Psoas muscle (tissue), 8 donors: ENCODE data around the gene SULT1A1. TPM values are rescaled to one million over a fixed set of nuclear protein-coding genes. Genes with fewer than 3 reads are reported as not detected.
"Not testable (repeated sequence)": the region's sequence is repeated elsewhere in the genome, so short reads cannot be mapped to it uniquely, and the experiment has no call there.

Experiments
- ATAC-seq, 4 donors: fragments of 200-7000 bp; cut with Tn5 transposase; one replicate each; pipeline ENCODE4 v1.9.1; 2020; ENCODE audit warnings: moderate library complexity in 3 of 4, mild to moderate bottlenecking in 2 of 4
- DNase-seq, 2 donors: peaks; one replicate each; pipeline ENCODE4 v3.0.0-alpha.2; 2020
- H3K27ac ChIP-seq: fragments of 200-600 bp; one replicate; pipeline ENCODE4 v1.8.0; 2022
- H3K27me3 ChIP-seq, 3 donors: fragments of 200-600 bp in 1 of 3; one replicate each; pipeline versions ENCODE4 v1.6.1 to v1.8.0; 2013 to 2022; ENCODE audit warnings: low read length in 2 of 3, mild to moderate bottlenecking in 2 of 3, moderate library complexity in 1 of 3; ENCODE audit not compliant: insufficient read depth in 3 of 3
- H3K36me3 ChIP-seq, 2 donors: fragments of 200-600 bp in 1 of 2; one replicate each; pipeline versions ENCODE4 v1.6.1 to v1.8.0; 2013 to 2022; ENCODE audit warnings: low read depth in 1 of 2, mild to moderate bottlenecking in 1 of 2, moderate library complexity in 1 of 2; ENCODE audit not compliant: insufficient read depth in 1 of 2
- H3K4me1 ChIP-seq: fragments of 200-600 bp; one replicate; pipeline ENCODE4 v1.8.0; 2022
- H3K4me3 ChIP-seq: fragments of 200-600 bp; one replicate; pipeline ENCODE4 v1.8.0; 2022; ENCODE audit warnings: mild to moderate bottlenecking
- H3K9me3 ChIP-seq: fragments of 200-600 bp; one replicate; pipeline ENCODE4 v1.8.0; 2022
- WGBS, 3 donors: extraction: QIAGEN DNeasy Blood & Tissue Kit; methylation state at CpG; one replicate each; pipeline versions ENCODE4 v1.1.6 to v1.1.7; 2013; 5-methylcytosine and 5-hydroxymethylcytosine counted together
- intact Hi-C, 2 donors: fragments of 100-400 bp; cut with DNase I; formaldehyde crosslinking; loops; one replicate each; pipeline versions ENCODE4 v1.11.0 to v1.14.2; 2022
- polyA plus RNA-seq, 3 donors: library from polyadenylated mRNA; stranded (reverse); fragments of 200-250 nt; gene quantifications; one replicate each; pipeline ENCODE4 v1.2.3, GENCODE V29; 2013
- total RNA-seq, 4 donors: library from RNA; stranded (reverse); fragmentation: NEBNext Ultra II Directional in 2 of 4; extraction: Animal tissue kit (Norgen Biotek cat#: 25700) in 2 of 4; gene quantifications; one replicate each; pipeline versions ENCODE4 v1.2.1 to v1.2.4, GENCODE V29; 2021 to 2023
- TF ChIP-seq, protein P1 (sequence below): fragments of 200-600 bp; IDR thresholded peaks from one replicate; pipeline ENCODE4 v1.8.0; 2022; ENCODE audit warnings: antibody characterized with exemption
- donor health status: healthy with polysubstance abuse.
- donor health status: DM: no; HTN: no; CAD: no; lungs with moderate emphysema.
- donor health status: Bipolar disorder and iron deficiency.
- donor health status: healthy.
- donor health status: DM: yes; HTN: yes; CAD: no.
- donor health status: DM: no; HTN: no; CAD: no.
- donor health status: DM: no; HTN: no; CAD: no.
- donor health status: DM: yes; HTN: yes; CAD: no.

The SULT1A1 gene
- total and polyA plus RNA-seq, 7 donors = 2.8 to 22.8 (median 8.1) TPM

DNA sequence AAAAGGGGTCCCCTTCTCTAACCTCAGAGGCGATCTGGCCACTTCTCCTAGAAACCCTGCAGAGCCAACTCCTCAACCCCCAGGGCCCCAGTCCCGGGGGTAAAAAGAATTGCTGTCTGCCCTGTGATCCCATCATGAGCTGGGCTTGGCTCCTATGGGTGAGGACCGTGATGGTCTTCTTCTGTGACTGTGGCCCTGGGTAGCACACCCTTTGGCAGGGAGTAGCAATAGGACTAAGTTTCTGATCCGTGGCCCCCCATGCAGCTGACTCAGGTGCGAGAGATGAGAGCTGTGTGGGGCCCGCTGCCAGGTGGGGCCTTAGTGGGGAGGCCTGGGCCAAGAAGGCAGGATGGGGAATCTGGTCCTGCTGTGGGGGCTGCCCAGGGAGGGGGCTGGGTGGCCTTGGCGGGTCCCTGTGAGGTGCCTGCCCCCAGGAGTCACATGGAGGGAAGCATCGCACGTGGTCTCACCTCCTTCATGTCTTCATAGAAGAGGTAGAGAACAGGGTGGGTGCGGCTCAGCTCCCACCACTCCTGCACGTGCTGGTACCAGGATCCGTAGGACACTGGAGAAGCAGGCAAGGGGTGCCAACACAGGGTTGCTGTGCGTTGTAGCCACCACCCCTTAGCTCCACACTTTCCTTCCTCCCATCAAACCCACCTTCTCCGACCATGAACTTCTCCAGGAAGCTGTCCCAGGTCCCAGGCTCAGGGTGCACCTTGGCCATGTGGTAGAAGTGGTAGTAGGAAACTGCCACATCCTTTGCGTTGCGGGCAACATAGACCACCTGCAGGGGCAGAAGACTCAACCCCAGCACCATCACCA lies 3.3 kb downstream of the SULT1A1 start:
- peaks cover 0 to 9% of the 10 kb centered on the region in 2 donors for H3K36me3 ChIP-seq
- no peaks in the 10 kb centered on the region for H3K27me3 ChIP-seq
- TF ChIP-seq, protein P1, sequence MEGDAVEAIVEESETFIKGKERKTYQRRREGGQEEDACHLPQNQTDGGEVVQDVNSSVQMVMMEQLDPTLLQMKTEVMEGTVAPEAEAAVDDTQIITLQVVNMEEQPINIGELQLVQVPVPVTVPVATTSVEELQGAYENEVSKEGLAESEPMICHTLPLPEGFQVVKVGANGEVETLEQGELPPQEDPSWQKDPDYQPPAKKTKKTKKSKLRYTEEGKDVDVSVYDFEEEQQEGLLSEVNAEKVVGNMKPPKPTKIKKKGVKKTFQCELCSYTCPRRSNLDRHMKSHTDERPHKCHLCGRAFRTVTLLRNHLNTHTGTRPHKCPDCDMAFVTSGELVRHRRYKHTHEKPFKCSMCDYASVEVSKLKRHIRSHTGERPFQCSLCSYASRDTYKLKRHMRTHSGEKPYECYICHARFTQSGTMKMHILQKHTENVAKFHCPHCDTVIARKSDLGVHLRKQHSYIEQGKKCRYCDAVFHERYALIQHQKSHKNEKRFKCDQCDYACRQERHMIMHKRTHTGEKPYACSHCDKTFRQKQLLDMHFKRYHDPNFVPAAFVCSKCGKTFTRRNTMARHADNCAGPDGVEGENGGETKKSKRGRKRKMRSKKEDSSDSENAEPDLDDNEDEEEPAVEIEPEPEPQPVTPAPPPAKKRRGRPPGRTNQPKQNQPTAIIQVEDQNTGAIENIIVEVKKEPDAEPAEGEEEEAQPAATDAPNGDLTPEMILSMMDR = no peak
- H3K4me1 ChIP-seq = peaks cover 10% of the 10 kb centered on the region
- 86 to 92% (median 90%) methylated on average over 15 to 16 of the region's 16 CpGs for WGBS, 3 donors
- DNase-seq = no peak
- intact Hi-C loops = loop anchor here in 1 of 2 donors (5.0 kb wide), 1 partner anchor 34 kb away; no protein-coding TSS in a partner anchor
- H3K27ac ChIP-seq = no peak overlapping the region
- ATAC-seq = no peak
- no peak overlapping the region for H3K4me3 ChIP-seq
- H3K9me3 ChIP-seq = no peaks in the 10 kb centered on the region

DNA sequence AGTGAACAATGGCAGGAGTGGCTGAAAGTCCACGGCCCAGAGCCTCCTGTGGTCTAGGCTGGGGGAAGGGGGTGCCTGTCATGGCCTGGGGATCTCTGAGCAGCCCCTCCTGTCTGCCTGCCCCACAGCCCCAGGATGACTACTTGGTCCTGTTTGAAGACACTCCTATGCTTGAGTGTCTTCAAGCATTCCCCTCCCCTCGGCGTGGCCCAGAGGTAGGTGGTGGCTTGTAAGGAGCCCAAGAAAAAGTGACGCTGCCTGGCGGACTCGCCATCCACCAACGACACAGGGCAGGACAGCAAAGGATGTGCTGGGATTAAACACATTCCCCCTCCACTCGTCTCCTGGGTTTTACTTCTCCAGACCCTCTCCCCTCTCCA lies 5.7 kb downstream of the SULT1A1 start:
- intact Hi-C loops = no loop called here
- 66 to 81% (median 75%) methylated on average over 8 of the region's 8 CpGs for WGBS, 3 donors
- DNase-seq = no peak
- Histone ChIP-seq H3K4me1 (peaks cover 2% of the 10 kb centered on the region), H3K27me3 (no peaks in the 10 kb centered on the region), H3K36me3 (peaks cover 0 to 9% of the 10 kb centered on the region in 2 donors), H3K9me3 (no peaks in the 10 kb centered on the region), H3K27ac (no peak overlapping the region), H3K4me3 (no peak overlapping the region)
- TF ChIP-seq, protein P1 = no peak
- ATAC-seq = no peak

DNA sequence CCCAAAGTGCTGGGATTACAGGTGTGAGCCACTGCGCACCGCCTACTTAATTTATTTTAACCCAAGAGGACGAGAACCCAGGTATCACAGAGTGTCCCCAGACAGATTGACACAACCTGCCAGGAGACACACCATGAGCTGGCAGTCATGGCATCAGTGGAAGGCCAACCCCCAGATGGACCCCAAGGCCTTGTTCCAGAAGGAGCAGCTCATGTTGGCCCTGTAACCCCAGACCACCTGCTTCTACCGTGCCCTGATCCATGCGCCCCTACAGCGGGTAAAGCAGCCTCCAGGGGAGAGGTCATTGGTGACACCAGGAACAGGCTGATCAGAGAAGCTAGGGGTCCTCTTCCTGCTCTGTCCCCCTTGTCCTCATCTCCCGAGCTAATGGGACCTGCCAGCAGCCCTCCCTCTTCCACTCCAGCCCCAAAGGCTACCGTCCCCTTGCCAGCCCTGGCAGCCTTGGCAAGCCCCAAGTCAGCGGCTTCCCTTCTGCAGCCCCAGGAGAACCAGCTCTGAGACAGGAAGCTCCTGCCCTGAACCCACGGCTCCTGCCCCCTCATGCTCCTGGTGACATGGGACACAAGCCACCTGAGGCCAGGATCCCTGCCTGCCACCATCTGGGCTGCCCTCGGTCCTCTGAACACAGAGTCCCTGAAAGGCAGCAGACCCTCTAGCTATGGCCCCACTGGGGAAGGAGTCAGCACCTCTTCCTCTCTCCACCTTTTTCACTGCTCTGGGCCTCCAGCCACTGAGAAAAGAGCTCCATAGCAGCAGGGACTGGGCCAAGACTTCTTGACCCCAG lies 6.3 kb downstream of the SULT1A1 start:
- Histone ChIP-seq H3K4me3 (no peak overlapping the region), H3K36me3 (peaks cover 0 to 9% of the 10 kb centered on the region in 2 donors), H3K27me3 (no peaks in the 10 kb centered on the region), H3K27ac (no peak overlapping the region), H3K4me1 (no peaks in the 10 kb centered on the region), H3K9me3 (no peaks in the 10 kb centered on the region)
- no peak for DNase-seq
- intact Hi-C loops = no loop called here
- 62 to 72% (median 69%) methylated on average over 11 of the region's 11 CpGs for WGBS, 3 donors
- TF ChIP-seq, protein P1 = no peak
- no peak for ATAC-seq

DNA sequence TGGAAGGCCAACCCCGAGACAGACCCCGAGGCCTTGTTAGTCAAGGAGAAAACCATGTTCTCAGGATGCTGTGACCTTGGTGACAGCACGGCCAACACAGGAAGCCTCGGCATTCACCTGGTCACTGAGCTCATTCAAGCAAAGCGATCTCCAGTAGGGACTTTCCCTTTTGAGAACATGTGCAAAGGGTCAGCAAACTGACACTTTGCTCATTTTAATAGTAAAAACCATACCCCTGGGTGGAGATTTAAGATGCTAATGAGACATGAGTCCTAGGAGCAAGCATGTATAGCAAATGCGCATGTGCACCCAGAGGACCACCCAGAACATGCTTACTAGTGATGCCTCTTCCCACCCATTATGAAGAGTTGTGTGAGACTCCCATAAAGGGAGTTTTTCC lies 7.3 kb downstream of the SULT1A1 start:
- Histone ChIP-seq H3K36me3 (peaks cover 0 to 5% of the 10 kb centered on the region in 2 donors), H3K4me3 (no peak overlapping the region), H3K27me3 (peaks cover 0 to under 1% (median 0%) of the 10 kb centered on the region in 3 donors), H3K27ac (no peak overlapping the region), H3K4me1 (no peaks in the 10 kb centered on the region), H3K9me3 (no peaks in the 10 kb centered on the region)
- DNase-seq = no peak
- WGBS, 3 donors = 59 to 72% (median 62%) methylated on average over 4 to 5 of the region's 6 CpGs
- TF ChIP-seq, protein P1 = no peak
- intact Hi-C loops = no loop called here
- ATAC-seq = no peak

DNA sequence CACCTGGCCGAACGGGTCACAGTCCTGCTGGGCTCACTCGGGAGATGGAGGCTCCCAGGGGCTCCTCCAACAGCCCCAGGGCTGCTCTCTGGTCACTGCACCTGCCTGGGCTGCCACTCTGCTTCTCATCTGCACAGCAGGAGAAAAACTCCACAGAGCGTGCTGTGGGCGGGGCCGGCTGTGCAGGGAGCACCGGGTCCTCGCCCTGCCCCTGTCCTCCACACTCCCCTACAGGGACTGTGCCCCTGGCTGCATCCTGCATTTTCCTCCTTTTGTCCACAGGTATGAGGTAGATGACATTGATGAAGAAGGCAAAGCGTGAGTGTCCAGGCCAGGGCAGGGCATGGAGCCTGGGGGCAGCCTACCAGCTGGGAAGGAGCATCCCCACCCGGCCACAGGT lies 7.8 kb downstream of the SULT1A1 start:
- WGBS, 3 donors = 73 to 85% (median 80%) methylated on average over 3 to 5 of the region's 10 CpGs
- ATAC-seq = not testable (repeated sequence)

DNA sequence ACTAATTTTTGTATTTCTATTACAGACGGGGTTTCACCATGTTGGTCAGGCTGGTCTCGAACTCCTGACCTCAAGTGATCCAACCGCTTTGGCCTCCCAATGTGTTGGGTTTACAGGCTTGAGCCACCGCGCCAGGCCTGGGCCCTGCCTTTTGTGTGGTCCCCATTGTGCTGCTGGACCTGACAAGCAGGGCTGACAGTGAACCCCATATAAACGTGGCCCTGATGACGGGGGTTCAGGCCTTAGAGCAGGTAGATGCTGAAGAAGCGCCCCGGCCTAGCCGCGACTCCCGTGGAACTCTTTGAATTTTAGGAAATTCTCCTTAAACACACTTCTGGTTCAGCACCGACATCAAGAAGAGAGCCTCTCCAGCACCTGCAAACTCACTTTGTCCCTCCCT lies 8.3 kb downstream of the SULT1A1 start:
- DNase-seq, H3K4me1 ChIP-seq, H3K9me3 ChIP-seq, H3K27ac ChIP-seq, ATAC-seq, H3K36me3 ChIP-seq, H3K27me3 ChIP-seq, intact Hi-C loops, H3K4me3 ChIP-seq: not testable (repeated sequence)
- WGBS, 3 donors = 86 to 91% (median 89%) methylated on average over 11 to 12 of the region's 13 CpGs

More for the DNA sequence above, 7.8 kb downstream of the SULT1A1 start:
- H3K9me3 ChIP-seq, H3K27ac ChIP-seq, H3K4me1 ChIP-seq, H3K27me3 ChIP-seq, H3K36me3 ChIP-seq, H3K4me3 ChIP-seq, DNase-seq, intact Hi-C loops: not testable (repeated sequence)

DNA sequence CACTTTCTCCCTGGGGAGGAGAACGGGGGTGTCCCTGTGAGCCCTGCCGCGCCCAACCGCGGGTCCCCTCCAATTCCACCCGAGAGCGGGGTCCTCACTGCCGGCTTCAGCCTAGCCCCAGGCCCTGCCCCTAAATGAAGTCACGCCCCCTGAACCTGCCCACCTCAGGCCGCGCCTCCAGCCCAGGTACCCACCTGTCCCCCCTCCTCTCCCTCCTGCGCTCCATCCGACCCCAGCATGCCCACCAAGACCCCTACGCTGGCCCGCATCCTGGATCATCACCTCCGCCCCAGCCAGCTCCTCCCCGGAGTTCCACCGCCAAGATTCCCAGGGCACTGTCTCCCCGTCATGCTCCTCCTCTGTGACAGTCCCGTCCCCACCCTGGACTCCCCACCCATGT lies 8.9 kb downstream of the SULT1A1 start:
- ATAC-seq, H3K27me3 ChIP-seq, intact Hi-C loops, H3K4me3 ChIP-seq, H3K36me3 ChIP-seq, H3K27ac ChIP-seq, H3K4me1 ChIP-seq, DNase-seq, H3K9me3 ChIP-seq: not testable (repeated sequence)
- WGBS, 3 donors = 40 to 68% (median 44%) methylated on average over 4 to 10 of the region's 20 CpGs
